H1 (cell line): ENCODE measurements around the gene SLC15A2. TPM values are rescaled to one million over a fixed set of nuclear protein-coding genes. Genes with fewer than 3 reads are reported as not detected.

ENCODE experiments used
- ASH2L ChIP-seq: fragments of 200-600, 300-600 bp; sonication (generic); IDR thresholded peaks from one replicate; pipeline ENCODE4 v1.7.1; 2017; ENCODE audit warnings: low read length
- BRCA1 ChIP-seq: IDR thresholded peaks from 2 replicates; pipeline ENCODE4 v1.6.1; 2012; ENCODE audit warnings: low read depth, low read length, improper control_type of control experiment
- CHD7 ChIP-seq: fragments of 300-600 bp; sonication (generic); IDR thresholded peaks from 2 replicates; pipeline ENCODE4 v1.7.1; 2012; ENCODE audit warnings: low read length, moderate library complexity, mild to moderate bottlenecking, inconsistent platforms; ENCODE audit not compliant: insufficient replicate concordance
- CTCF ChIP-seq, 3 experiments: IDR thresholded peaks; 1 replicate in 2 of 3; 2 replicates in 1 of 3; pipeline versions ENCODE4 v1.5.1 to v1.6.1; 2011; ENCODE audit warnings: low read length in 3 of 3, mild to moderate bottlenecking in 3 of 3, inconsistent platforms in 2 of 3, low read depth in 1 of 3, moderate library complexity in 1 of 3; ENCODE audit not compliant: insufficient read depth in 1 of 3; ENCODE audit errors: control extremely low read depth in 1 of 3
- SP1 ChIP-seq: IDR thresholded peaks from 2 replicates; pipeline ENCODE4 v1.6.1; 2011; ENCODE audit warnings: low read depth, low read length
- TAF1 ChIP-seq: IDR thresholded peaks from 2 replicates; pipeline ENCODE4 v1.6.1; 2011; ENCODE audit warnings: mild to moderate bottlenecking, low read depth, low read length
- TAF7 ChIP-seq: optimal IDR thresholded peaks from 2 replicates; pipeline ENCODE3; 2011; ENCODE audit warnings: low read depth, mild to moderate bottlenecking, inconsistent platforms, low read length, moderate library complexity, borderline replicate concordance
- TCF12 ChIP-seq: IDR thresholded peaks from 2 replicates; pipeline ENCODE4 v1.6.1; 2011; ENCODE audit warnings: low read depth, mild to moderate bottlenecking, low read length
- polyA plus RNA-seq, 7 experiments: library from polyadenylated mRNA; depleted of rRNA in 3 of 7; stranded (reverse) in 5 of 7; unstranded in 2 of 7; fragments of >200 nt in 5 of 7; fragments of 200-250 nt in 2 of 7; gene quantifications; 1 replicate in 5 of 7; 2 replicates in 1 of 7; 4 replicates in 1 of 7; pipeline versions ENCODE4 v1.2.1 to v1.2.3, GENCODE V29; 2011 to 2013; ENCODE audit warnings: missing spikeins in 2 of 7, mixed read lengths in 2 of 7
- total RNA-seq: library from RNA; stranded (reverse); fragmentation: NEBNext Ultra II Directional; extraction: Animal tissue kit (Norgen Biotek cat#: 25700); gene quantifications from 2 replicates; pipeline ENCODE4 v1.2.1, GENCODE V29; 2021

SLC15A2 gene
- total and polyA plus RNA-seq, 2 of the 8 experiments (the other 6 are each of a cell fraction or from before 2014, with no cell fraction given): 2.0 to 3.6 TPM

- TF ChIP-seq CHD7 (no peak), CTCF (IDR thresholded peaks at IDR 0.05; ENCODE audit: control extremely low read depth in 1 of 3, insufficient read depth in 1 of 3, low read depth in 1 of 3, low read length in 3 of 3) (no peak), TCF12 (no peak), TAF1 (no peak), TAF7 (no peak), SP1 (no peak), ASH2L (no peak), BRCA1 (no peak)
These were observed 81.6 kb downstream of the SLC15A2 start (continued) for GRCh38 chr3:121975702-121976302.
